ENCODE data around the gene C1orf74. TPM values are rescaled to one million over a fixed set of nuclear protein-coding genes. Genes with fewer than 3 reads are reported as not detected.

Gene C1orf74
- total and polyA plus RNA-seq, 4 donors: 0.82 to 1.8 (median 1.1) TPM

DNA sequence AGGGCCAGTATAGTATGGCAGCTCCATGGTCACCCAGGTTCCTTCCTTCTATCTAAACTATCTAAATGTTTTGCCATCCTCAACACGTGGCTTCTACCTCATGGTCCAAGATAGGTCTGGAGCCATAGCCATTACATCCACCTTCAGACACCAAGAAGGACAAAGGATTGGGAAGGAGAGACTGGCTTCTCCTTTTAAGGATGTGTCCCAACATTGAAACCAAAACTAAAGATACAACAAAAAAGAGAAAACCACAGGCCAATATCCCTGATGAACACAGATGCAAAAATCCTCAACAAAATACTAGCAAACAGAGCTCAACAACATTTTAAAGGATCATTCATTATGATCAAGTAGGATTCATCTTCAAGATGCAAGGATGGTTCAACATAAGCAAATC is 54.9 kb downstream of the C1orf74 start:
- no peaks in the 10 kb centered on the region for H3K27me3 ChIP-seq (ENCODE audit: control insufficient read depth in 4 of 4, insufficient read depth in 4 of 4, low read length in 3 of 4)
- H3K27ac ChIP-seq (ENCODE audit: low read depth in 1 of 2, low read length in 2 of 2): no peak overlapping the region
- TF ChIP-seq TAF1 (conservative IDR thresholded peaks at IDR 0.05) (no peak), YY1 (IDR thresholded peaks at IDR 0.05) (no peak), FOXA1 (IDR thresholded peaks at IDR 0.05) (no peak), EGR1 (IDR thresholded peaks at IDR 0.05; ENCODE audit: low read depth in 2 of 2) (no peak), HNF4A (conservative IDR thresholded peaks at IDR 0.05) (no peak), RXRA (IDR thresholded peaks at IDR 0.05) (no peak), RAD21 (IDR thresholded peaks at IDR 0.05) (no peak), HNF4G (IDR thresholded peaks at IDR 0.05) (no peak), FOXA2 (IDR thresholded peaks at IDR 0.05) (no peak), NR2F2 (IDR thresholded peaks at IDR 0.05) (no peak)
- TF ChIP-seq, protein P1, sequence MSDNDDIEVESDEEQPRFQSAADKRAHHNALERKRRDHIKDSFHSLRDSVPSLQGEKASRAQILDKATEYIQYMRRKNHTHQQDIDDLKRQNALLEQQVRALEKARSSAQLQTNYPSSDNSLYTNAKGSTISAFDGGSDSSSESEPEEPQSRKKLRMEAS (IDR thresholded peaks at IDR 0.05): no peak
- TF ChIP-seq, protein P2, sequence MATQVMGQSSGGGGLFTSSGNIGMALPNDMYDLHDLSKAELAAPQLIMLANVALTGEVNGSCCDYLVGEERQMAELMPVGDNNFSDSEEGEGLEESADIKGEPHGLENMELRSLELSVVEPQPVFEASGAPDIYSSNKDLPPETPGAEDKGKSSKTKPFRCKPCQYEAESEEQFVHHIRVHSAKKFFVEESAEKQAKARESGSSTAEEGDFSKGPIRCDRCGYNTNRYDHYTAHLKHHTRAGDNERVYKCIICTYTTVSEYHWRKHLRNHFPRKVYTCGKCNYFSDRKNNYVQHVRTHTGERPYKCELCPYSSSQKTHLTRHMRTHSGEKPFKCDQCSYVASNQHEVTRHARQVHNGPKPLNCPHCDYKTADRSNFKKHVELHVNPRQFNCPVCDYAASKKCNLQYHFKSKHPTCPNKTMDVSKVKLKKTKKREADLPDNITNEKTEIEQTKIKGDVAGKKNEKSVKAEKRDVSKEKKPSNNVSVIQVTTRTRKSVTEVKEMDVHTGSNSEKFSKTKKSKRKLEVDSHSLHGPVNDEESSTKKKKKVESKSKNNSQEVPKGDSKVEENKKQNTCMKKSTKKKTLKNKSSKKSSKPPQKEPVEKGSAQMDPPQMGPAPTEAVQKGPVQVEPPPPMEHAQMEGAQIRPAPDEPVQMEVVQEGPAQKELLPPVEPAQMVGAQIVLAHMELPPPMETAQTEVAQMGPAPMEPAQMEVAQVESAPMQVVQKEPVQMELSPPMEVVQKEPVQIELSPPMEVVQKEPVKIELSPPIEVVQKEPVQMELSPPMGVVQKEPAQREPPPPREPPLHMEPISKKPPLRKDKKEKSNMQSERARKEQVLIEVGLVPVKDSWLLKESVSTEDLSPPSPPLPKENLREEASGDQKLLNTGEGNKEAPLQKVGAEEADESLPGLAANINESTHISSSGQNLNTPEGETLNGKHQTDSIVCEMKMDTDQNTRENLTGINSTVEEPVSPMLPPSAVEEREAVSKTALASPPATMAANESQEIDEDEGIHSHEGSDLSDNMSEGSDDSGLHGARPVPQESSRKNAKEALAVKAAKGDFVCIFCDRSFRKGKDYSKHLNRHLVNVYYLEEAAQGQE (IDR thresholded peaks at IDR 0.05): no peak
- TF ChIP-seq, protein P3, sequence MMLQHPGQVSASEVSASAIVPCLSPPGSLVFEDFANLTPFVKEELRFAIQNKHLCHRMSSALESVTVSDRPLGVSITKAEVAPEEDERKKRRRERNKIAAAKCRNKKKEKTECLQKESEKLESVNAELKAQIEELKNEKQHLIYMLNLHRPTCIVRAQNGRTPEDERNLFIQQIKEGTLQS (IDR thresholded peaks at IDR 0.05): no peak
- DNase-seq (ENCODE audit: low spot score): no peak
- H3K9me3 ChIP-seq (ENCODE audit: control insufficient read depth in 4 of 4, low read length in 3 of 4): no peaks in the 10 kb centered on the region
- H3K9ac ChIP-seq (ENCODE audit: low read depth in 1 of 2, low read length in 2 of 2): no peak overlapping the region
- H3K36me3 ChIP-seq (ENCODE audit: control insufficient read depth in 4 of 4, insufficient read depth in 3 of 4, low read depth in 1 of 4, low read length in 3 of 4): peaks cover 0 to 15% (median 8%) of the 10 kb centered on the region in 4 donors
- no peak overlapping the region for H3K4me3 ChIP-seq (ENCODE audit: low read depth in 1 of 3, low read length in 3 of 3)
- peaks cover 1 to 20% (median 9%) of the 10 kb centered on the region in 4 donors for H3K4me1 ChIP-seq (ENCODE audit: control insufficient read depth in 4 of 4, insufficient read depth in 4 of 4, low read length in 3 of 4)
- 89% methylated on average over 1 of the region's 1 CpG for WGBS

Other genes starting within 250 kb of the C1orf74 start
- gene CAMK1G, start 200.8 kb downstream of the C1orf74 start, total RNA-seq: under 1 TPM in 1 of 2 donors, not detected in 1; 0.25 TPM
- under 1 TPM; 0.03 to 0.14 TPM for gene CAMK1G, start 200.8 kb downstream of the C1orf74 start, polyA plus RNA-seq
- gene LAMB3, start 132.1 kb downstream of the C1orf74 start, total RNA-seq: 1 to 10 TPM; 1.3 to 9.1 TPM
- gene LAMB3, start 132.1 kb downstream of the C1orf74 start, polyA plus RNA-seq: 1 to 10 TPM; 3.6 to 7.6 TPM
- gene G0S2, start 109.1 kb downstream of the C1orf74 start, total RNA-seq: 100 to 1,000 TPM in 1 of 2 donors, 1 to 10 TPM in 1; 9.6 to 185 TPM
- 100 to 1,000 TPM; 146 to 347 TPM for gene G0S2, start 109.1 kb downstream of the C1orf74 start, polyA plus RNA-seq
- gene HSD11B1, start 79.7 kb downstream of the C1orf74 start, total RNA-seq: 100 to 1,000 TPM in 1 of 2 donors, under 1 TPM in 1; 0.09 to 226 TPM
- gene HSD11B1, start 79.7 kb downstream of the C1orf74 start, polyA plus RNA-seq: 100 to 1,000 TPM; 381 to 488 TPM
- gene TRAF3IP3, start 28.5 kb downstream of the C1orf74 start, total RNA-seq: 1 to 10 TPM; 2.4 to 3.4 TPM
- 1 to 10 TPM in 1 of 2 donors, under 1 TPM in 1; 0.87 to 2.0 TPM for gene TRAF3IP3, start 28.5 kb downstream of the C1orf74 start, polyA plus RNA-seq
- gene IRF6, start 21.6 kb upstream of the C1orf74 start, total RNA-seq: 10 to 100 TPM in 1 of 2 donors, under 1 TPM in 1; 0.51 to 29.3 TPM
- 10 to 100 TPM; 11.0 to 17.5 TPM for gene IRF6, start 21.6 kb upstream of the C1orf74 start, polyA plus RNA-seq
- 1 to 10 TPM; 2.4 to 7.7 TPM for gene UTP25, start 43.4 kb upstream of the C1orf74 start, total RNA-seq
- 1 to 10 TPM; 2.8 to 3.3 TPM for gene UTP25, start 43.4 kb upstream of the C1orf74 start, polyA plus RNA-seq
- not detected for gene SYT14, start 153.7 kb upstream of the C1orf74 start, total RNA-seq
- not detected for gene SYT14, start 153.7 kb upstream of the C1orf74 start, polyA plus RNA-seq